Astrocyte of the cerebellum (primary cell): ENCODE results near the gene EFNA2.

Experiments
- DNase-seq: peaks from one replicate; pipeline ENCODE4 v3.0.0-alpha.2; 2011; ENCODE audit warnings: low read depth
- H3K4me3 ChIP-seq: 2 replicates; pipeline ENCODE4 v1.5.1; 2011; ENCODE audit warnings: mild to moderate bottlenecking, low read depth, low read length, moderate library complexity
- in situ Hi-C: cut with HindIII; loops from 2 replicates; pipeline ENCODE4 v1.10.0; 2017; ENCODE audit warnings: low sequenced_read_pairs
- TF ChIP-seq, protein P1 (sequence below): IDR thresholded peaks from 2 replicates; pipeline ENCODE4 v1.5.1; 2012; ENCODE audit warnings: low read length, low read depth, moderate library complexity, mild to moderate bottlenecking; ENCODE audit errors: missing control alignments

EFNA2 gene

DNA sequence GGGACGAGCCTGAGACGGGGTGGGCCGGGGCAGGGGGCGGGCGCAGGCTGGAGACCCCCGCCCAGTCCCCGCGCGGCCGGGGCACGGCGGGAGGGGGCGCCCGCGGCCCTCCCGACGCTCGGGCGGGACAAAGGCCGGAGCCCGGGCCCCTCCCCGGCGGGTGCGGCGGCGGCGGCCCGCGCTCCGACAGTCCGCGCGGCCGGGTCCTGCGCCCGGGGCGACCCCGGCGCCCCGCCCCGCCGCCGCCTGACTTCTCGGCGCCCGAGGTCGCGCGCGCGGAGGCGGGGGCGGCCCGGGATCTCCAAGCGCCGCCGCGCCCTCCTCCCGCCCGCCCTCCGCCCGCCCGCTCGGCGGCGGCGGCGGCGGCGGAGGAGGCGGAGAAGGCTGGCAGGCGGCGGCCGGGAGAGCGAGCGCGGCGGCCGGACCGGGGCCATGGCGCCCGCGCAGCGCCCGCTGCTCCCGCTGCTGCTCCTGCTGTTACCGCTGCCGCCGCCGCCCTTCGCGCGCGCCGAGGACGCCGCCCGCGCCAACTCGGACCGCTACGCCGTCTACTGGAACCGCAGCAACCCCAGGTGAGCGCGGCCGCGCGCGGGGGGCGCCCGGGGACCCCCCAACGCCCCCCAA lies at the start of gene EFNA2:
Gene EFNA2, plus strand, starts transcription at position 137 of the 624 bp plus-strand sequence. Its CDS starts 296 bp downstream, at position 433.
- in situ Hi-C loops = no loop called here
- DNase-seq = no peak
- TF ChIP-seq, protein P1, sequence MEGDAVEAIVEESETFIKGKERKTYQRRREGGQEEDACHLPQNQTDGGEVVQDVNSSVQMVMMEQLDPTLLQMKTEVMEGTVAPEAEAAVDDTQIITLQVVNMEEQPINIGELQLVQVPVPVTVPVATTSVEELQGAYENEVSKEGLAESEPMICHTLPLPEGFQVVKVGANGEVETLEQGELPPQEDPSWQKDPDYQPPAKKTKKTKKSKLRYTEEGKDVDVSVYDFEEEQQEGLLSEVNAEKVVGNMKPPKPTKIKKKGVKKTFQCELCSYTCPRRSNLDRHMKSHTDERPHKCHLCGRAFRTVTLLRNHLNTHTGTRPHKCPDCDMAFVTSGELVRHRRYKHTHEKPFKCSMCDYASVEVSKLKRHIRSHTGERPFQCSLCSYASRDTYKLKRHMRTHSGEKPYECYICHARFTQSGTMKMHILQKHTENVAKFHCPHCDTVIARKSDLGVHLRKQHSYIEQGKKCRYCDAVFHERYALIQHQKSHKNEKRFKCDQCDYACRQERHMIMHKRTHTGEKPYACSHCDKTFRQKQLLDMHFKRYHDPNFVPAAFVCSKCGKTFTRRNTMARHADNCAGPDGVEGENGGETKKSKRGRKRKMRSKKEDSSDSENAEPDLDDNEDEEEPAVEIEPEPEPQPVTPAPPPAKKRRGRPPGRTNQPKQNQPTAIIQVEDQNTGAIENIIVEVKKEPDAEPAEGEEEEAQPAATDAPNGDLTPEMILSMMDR = no peak
- H3K4me3 ChIP-seq = peak within 1 kb of the TSS; percentile 30

DNA sequence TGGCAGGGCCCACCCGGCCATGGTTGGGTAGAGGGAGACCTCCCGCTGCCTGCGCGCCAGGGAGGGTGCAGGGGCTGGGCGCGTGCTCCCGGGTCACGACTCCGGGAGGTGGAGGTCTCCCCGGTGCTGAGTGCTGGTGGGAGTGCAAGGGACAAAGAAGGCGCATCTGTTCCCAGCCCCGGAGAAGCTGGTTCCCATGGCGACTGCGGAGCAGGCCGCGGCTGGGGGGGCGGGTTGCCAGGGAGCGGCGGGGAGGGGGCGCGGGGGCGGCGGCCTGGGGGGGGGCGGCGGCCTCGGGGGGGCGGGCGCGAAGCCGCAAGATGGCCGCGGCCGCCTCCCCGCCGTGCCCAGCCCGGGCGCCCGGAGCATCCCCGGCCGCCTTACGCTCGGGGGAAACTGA lies 49.1 kb upstream of the EFNA2 start:
- peak overlapping the region; percentile 60 for H3K4me3 ChIP-seq
- DNase-seq = no peak
- TF ChIP-seq, protein P1 = no peak
- in situ Hi-C loops = no loop called here

DNA sequence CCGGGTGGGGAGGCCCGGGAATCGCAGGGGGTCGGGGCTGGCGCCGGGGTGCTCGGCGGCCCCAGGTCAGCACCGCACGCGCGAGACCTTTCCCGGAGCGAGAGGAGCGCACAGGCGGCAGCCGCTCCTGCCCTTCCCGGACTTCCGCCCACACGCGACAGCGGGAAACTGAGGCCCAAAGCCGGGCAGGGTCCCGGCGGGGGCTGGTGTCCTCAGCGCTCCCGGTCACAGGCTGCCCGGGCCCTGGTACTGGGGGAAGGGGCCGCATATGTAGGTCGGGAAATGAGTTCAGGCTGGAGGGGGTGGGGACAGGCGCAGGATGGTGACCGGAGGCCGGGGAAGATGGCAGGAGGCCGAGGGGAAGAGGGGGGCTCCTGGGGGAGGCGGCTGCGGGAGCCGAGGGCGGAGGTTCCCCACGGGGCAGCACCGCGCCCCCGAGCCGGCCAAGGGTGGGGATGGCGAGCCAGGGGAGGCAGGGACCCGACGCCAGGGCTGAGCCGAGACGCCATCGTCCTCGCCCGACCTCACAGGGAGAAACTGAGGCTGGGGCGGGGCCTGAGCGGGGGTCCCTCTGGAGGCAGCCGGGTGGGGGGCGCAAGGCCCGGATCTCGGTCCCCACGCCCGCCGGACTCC lies 48.5 kb upstream of the EFNA2 start:
- TF ChIP-seq, protein P1 = no peak
- DNase-seq = no peak
- H3K4me3 ChIP-seq = peak overlapping the region; percentile 60
- in situ Hi-C loops = no loop called here

DNA sequence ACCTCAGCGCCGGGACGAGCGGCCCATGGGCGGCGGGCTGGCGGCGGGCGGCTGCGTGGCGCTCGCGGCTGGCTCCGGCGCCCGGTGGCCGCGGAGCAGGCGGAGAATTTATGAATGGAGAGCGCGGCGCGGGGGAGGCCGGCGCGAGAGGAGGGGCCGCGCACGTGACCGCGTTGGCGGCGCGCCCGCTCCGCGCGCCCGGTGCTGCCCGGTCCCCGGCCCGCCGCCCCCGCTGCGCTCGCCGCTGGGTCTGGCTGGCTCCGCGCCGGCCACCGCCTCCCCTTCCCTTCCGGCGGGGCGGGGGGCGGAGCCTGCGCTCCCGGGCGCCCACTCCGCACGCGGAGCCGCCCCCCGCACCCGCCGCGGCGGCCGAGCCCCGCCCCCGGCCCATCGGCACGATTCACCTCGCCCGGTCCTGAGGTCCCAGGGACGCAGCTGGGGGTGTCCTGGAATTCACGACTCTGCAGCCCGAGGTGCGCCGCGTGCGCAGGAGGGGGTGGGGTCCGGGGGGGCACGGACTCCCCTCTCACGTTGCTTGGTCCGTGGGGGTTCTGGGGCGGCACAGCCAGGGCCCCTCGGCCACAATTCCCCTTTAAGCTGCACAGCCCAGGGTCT lies 47.8 kb upstream of the EFNA2 start, which contains the start of gene CBARP:
Gene CBARP, minus strand, starts transcription at position 252 of the 615 bp plus-strand sequence. CDS start 1,905 bp downstream, outside the sequence.
- no peak for DNase-seq
- TF ChIP-seq, protein P1 = no peak
- H3K4me3 ChIP-seq = peak within 1 kb of the TSS; percentile 60
- in situ Hi-C loops = no loop called here

DNA sequence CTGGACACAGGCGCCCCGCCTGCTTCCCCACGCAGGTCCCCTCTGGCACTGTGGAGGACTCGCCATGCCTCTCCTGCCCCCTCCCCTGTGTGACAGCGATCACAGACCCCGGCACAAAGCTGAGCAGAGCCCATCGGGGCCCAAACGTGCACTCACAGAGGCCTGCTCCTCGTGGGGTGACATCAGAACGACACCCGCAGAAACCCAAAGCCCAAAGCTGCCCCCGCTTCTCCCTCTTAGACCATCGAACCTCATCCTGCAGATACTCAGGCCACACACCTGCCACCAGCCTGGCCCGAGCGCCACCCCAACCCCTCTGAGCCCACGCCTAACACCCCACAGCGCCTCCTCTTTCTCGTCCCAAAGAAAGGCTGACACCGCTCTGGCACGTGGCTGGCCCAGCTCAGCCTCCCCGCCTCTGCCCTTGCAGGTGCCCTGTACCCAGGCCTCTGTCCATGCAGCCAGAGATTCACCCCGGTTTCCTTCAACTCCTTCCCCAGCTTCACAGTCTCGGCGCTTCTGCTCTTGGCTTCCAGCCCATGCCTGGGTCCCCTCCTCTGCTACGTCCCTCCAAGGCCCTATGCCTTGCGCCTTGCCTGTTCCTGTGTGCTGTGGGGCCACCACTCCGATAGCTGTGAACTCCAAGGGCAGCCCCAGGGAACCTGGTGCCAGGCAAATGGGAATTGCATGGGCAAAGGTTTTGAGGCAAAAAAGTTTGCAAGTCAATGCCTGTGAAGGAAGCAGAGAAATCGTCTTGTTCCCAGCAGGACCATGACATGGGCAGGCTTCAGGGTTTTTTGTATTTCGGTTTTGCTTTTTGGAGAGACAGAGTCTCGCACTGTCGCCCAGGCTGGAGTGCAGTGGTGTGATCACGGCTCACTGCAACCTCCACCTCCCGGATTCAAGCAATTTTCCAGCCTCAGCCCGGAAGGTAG lies 47.0 kb upstream of the EFNA2 start:
- TF ChIP-seq, protein P1 = no peak
- in situ Hi-C loops = no loop called here
- H3K4me3 ChIP-seq = peak overlapping the region; percentile 33
- no peak for DNase-seq

DNA sequence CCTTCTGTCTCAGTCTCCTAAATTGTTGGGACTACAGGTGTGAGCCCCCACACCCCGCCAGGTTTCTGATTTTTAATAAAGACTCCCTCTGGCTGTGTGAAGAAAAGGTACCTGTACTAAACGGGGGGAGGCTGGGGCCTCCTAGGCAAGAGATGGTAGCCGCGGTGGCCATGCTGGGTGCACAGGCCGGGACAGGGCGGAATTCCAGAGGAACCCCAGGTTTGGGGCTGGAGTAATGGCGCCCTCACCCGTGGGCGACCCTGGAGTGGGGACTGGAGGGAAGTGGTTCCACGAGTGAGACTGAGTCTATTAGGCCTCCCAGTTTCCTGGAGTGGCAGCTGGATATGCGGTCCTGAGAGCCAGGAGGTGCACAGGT lies 46.3 kb upstream of the EFNA2 start:
- in situ Hi-C loops = no loop called here
- no peak overlapping the region for H3K4me3 ChIP-seq

More for the DNA sequence above, 46.3 kb upstream of the EFNA2 start:
- TF ChIP-seq, protein P1 = no peak
- no peak for DNase-seq
